ENCODE data around the gene EPDR1. TPM values are rescaled to one million over a fixed set of nuclear protein-coding genes. Genes with fewer than 3 reads are reported as not detected.

EPDR1 gene
- total RNA-seq, 1 donor from 2014 or later, result 10.3 TPM

DNA sequence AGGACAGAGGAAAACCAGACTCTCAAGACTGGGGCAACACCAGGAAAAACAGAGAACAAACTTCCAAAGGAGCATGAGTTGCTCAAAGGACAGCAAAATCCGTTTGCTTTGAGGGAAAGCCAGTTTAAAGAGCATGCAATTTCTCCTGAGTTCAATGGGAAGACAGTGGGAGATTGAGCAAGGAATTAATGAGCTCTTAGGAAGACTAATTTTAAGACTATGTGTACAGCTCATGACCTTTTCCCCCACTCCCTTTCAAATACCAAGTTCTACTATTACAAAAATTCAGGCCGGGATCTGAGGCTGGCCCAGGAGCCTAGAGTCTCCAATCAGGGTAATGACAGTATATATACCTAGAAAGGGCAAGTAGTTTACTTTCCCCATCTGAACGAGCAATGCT lies 79.2 kb downstream of the EPDR1 start:
- Mint-ChIP-seq H3K4me3 (ENCODE audit: unreplicated experiment) (no peak overlapping the region), H3K27ac (ENCODE audit: unreplicated experiment) (no peak overlapping the region), H3K27me3 (ENCODE audit: unreplicated experiment) (no peaks in the 10 kb centered on the region), H3K36me3 (ENCODE audit: unreplicated experiment) (no peaks in the 10 kb centered on the region), H3K4me1 (ENCODE audit: low read depth, unreplicated experiment) (no peaks in the 10 kb centered on the region), H3K9me3 (ENCODE audit: unreplicated experiment) (peaks cover 3% of the 10 kb centered on the region)
- DNase-seq, result no peak
- TF ChIP-seq, protein P1, sequence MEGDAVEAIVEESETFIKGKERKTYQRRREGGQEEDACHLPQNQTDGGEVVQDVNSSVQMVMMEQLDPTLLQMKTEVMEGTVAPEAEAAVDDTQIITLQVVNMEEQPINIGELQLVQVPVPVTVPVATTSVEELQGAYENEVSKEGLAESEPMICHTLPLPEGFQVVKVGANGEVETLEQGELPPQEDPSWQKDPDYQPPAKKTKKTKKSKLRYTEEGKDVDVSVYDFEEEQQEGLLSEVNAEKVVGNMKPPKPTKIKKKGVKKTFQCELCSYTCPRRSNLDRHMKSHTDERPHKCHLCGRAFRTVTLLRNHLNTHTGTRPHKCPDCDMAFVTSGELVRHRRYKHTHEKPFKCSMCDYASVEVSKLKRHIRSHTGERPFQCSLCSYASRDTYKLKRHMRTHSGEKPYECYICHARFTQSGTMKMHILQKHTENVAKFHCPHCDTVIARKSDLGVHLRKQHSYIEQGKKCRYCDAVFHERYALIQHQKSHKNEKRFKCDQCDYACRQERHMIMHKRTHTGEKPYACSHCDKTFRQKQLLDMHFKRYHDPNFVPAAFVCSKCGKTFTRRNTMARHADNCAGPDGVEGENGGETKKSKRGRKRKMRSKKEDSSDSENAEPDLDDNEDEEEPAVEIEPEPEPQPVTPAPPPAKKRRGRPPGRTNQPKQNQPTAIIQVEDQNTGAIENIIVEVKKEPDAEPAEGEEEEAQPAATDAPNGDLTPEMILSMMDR (IDR thresholded peaks at IDR 0.05; ENCODE audit: partially characterized antibody, unreplicated experiment), result no peak

DNA sequence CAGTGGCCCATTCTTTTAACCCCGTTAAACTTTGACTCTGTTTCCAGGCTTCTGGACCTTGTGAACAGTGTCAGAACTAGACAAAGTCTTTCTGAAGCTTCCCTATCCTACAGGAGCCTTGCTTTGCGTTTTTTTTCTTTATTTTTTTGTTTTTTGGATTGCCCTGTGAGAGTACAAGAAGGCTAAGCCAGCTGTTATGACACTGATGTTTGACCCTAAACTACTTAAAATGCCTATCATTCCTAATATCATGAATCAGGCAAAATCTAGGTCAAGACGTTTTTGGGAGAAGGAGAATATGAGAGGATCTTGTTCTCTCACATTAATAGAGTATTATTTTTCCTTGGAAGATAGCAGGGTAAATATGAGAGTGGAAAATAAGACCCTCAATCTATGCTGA lies 79.8 kb downstream of the EPDR1 start:
- peaks cover 3% of the 10 kb centered on the region for H3K9me3 Mint-ChIP-seq (ENCODE audit: unreplicated experiment)
- no peaks in the 10 kb centered on the region for H3K36me3 Mint-ChIP-seq (ENCODE audit: unreplicated experiment)
- no peak for DNase-seq
- H3K4me1 Mint-ChIP-seq (ENCODE audit: low read depth, unreplicated experiment), result no peaks in the 10 kb centered on the region
- H3K27ac Mint-ChIP-seq (ENCODE audit: unreplicated experiment), result no peak overlapping the region
- H3K4me3 Mint-ChIP-seq (ENCODE audit: unreplicated experiment), result no peak overlapping the region
- H3K27me3 Mint-ChIP-seq (ENCODE audit: unreplicated experiment), result no peaks in the 10 kb centered on the region
- TF ChIP-seq, protein P1 (IDR thresholded peaks at IDR 0.05; ENCODE audit: partially characterized antibody, unreplicated experiment), result no peak

Other genes starting within 250 kb of the EPDR1 start
- not detected for gene GPR141, start 236.9 kb upstream of the EPDR1 start, total RNA-seq (ENCODE audit: unreplicated experiment)
- not detected for gene NME8, start 72.0 kb upstream of the EPDR1 start, total RNA-seq (ENCODE audit: unreplicated experiment)
- 2.2 TPM for gene SFRP4, start 3.8 kb upstream of the EPDR1 start, total RNA-seq (ENCODE audit: unreplicated experiment)

Measured in glutamatergic neuron (in vitro differentiated cells).